AG09319 (cell line): ENCODE data around the gene NUDT10.

ENCODE experiments used
- DNase-seq: peaks from one replicate; pipeline ENCODE4 v3.0.0-alpha.2; 2010; ENCODE audit warnings: low read depth; ENCODE audit errors: extremely low read depth
- CTCF ChIP-seq: IDR thresholded peaks from 2 replicates; pipeline ENCODE4 v1.5.1; 2011; ENCODE audit warnings: low read depth, mild to moderate bottlenecking, inconsistent platforms, low read length, moderate library complexity

The NUDT10 gene

DNA sequence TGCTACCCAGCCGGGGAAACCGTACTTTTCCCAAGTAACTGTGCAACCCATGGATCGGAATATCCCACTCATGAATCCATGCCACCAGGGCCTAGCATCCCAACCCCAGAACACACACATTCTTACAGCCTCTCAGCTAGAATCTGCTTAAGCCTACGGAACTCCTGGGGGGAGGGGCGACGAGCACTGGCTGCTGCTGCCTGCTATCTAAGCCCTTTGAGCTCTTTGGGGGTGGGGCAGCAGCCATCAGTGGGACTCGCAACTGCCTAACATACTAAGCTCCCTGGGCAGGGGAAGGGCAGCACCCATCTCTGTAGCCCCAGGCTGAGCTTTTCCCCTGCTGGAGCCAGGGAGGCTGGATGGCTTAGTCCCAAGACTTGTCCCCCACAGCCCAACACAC is 28.6 kb downstream of the NUDT10 start:
- DNase-seq = no peak
- TF ChIP-seq CTCF = no peak

- no peak for TF ChIP-seq CTCF
These were observed 44.0 kb downstream of the NUDT10 start for GRCh38 chrX:51376672-51377071.

More at GRCh38 chrX:51376672-51377071, 44.0 kb downstream of the NUDT10 start:
- DNase-seq = no peak
